IPS DF 4.7 (cell line): ENCODE results near the gene BPHL.
"Not testable (repeated sequence)": the region's sequence is repeated elsewhere in the genome, so short reads cannot be mapped to it uniquely, and the experiment has no call there.

Source experiments
- DNase-seq: peaks from one replicate; pipeline ENCODE4 v3.0.0-alpha.2; 2013; ENCODE audit warnings: low spot score; ENCODE audit errors: extremely low read depth

The BPHL gene

DNA sequence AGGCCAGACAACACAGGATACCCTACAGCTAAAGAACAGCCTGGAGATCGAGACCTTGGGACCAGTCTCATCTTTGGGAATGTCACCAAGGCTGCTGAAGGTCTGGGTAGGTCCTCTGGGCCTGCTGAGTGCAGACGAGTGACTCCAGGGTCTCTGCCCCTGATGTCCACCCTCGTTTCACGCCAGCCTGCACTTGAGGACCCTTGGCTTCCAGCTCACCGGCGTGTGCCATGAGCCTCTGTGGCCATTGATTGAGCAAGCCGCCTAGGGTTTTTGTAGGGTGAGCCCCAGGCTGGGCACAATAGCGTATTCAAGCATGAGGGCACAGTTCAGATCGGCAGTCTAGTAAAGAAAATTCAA, 4.3 kb downstream of the BPHL start:
- no peak for DNase-seq

DNA sequence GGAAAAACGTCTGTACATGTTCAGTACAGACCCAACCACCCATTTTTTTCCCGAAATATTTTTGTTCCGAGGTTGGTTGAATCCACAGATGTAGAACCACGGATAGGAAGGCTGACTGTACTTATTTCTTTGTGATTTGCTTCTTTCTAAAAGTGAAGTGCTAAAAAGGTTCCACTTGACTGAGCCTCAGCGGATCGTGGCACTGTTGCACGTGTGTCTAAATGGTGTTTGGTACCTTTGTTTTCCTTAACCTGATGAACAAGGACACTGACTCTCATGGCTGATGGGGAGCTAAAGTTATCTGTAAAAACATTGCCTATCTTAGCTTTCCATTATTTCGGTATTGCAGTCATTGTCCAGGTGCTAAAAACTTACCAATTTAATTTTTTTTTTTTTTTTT, 6.2 kb downstream of the BPHL start:
- no peak for DNase-seq

DNA sequence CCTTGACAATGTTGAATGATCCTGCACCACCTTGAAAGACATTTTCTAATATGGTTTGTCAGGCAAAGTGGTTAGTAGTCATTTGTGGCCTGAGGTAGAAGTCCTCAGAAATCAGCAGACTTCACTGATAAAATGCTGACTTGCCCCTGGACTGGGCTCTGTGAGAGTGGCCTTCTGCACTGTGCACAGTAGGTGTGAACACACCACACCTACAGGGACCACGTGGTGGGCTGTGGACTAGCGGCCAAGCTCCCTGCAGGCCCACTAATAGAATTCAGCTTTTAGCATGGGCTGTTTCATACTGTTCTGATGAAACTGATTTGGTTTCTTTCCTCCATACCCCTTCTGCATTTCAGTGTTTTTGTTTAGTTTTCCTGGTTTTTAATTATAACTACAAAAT, 7.3 kb downstream of the BPHL start:
- DNase-seq = no peak

DNA sequence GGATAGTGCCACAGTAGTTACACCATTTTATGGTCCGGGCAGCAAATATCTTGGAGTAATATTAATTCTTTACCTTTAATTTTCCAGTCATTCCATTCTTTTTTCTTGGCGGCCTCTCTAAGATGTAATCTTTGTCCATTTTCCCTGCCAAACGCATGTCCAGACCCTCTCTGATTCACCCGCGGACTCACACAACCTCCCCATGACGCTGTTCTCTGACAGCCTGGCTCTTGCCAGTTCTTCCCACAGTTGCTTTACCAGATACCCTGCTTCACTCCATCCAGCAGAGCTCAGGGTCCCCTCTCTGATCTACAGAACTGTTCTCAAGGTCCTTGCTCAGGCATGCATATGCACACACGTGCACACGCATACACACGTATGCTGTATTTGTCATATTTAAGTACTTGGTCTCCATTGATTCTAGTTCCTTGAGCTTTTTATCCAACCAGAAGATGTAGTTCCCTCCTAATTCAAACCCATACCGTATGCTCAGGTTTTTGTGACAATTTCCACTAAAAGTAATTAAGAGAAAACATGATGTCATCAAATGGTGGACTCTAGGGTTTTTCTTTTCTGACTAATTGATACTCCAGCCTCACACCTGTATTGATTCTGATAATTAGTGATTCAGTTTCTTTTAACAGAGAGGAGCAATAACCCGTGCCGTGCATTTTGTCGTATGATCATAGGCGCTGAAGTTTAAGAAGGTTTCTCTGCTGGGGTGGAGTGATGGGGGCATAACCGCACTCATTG, 10.0 kb downstream of the BPHL start:
- no peak for DNase-seq

DNA sequence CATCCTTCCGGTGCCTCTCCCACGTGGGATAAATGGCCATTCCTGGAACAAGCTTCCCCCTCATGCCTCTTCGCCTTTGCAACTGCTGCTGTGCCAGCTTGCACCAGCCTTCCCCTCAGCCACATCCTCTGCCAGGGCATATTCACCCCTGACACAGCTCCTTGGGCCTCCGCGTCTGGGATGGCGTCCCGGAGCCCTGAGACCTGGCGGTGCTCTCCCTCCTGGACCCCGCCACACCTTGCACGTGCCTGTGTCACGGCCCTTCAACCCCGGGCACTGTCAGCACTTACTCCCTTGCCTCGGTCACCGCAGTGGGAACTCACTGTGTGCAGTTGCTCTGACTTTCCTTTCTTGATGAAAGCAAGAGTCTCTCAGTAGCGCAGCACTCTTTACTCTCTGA, 13.2 kb downstream of the BPHL start:
- DNase-seq = no peak

DNA sequence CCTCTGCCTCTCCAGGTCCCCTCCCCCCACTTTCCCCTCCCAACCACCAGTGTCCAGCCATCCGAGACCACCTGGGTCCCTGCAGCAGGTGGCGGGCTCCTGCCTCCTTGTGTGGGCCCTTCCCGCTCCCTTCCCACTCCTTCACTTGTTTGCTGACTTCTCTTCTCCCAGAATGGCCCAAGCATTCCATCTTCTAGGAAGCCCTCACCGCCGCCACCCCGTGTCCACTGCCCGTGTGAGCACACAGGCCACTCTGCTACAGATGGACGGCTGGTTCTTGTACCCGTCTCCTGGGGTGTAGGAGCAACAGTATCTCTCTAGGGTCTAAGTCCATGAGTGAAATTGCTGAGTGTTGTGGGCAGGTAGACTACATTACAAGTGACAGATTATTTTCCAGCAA, 15.0 kb downstream of the BPHL start:
- no peak for DNase-seq

DNA sequence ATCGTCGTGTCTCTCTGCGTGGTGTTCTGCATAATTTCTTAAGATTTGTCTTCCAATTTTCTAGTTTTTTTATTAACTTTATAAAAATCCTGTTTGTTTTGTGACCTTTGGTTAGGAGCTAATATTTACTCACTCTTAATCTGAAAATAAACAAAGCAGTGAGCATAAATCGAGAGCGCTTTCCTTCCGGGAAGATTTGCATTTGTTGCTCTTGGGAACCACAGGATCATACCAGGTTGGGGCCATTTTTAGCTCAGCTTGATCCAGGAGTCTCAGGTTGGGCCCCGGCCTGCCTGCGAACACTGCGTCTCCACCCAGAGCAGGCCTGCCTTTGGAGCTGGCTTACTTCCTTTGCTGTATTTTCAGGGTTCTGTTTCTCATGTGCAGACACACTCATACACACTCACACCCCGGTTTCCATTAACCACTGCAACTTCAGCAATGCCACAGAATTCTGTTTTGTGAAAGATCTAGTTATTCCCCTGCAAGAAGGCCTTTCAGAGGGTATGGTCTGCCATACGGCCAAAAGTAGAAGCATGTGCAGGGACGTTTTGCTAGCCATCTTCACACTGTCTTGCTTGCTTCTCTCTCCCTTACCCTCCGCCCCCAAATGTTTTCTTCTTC, 17.3 kb downstream of the BPHL start:
- DNase-seq = no peak

DNA sequence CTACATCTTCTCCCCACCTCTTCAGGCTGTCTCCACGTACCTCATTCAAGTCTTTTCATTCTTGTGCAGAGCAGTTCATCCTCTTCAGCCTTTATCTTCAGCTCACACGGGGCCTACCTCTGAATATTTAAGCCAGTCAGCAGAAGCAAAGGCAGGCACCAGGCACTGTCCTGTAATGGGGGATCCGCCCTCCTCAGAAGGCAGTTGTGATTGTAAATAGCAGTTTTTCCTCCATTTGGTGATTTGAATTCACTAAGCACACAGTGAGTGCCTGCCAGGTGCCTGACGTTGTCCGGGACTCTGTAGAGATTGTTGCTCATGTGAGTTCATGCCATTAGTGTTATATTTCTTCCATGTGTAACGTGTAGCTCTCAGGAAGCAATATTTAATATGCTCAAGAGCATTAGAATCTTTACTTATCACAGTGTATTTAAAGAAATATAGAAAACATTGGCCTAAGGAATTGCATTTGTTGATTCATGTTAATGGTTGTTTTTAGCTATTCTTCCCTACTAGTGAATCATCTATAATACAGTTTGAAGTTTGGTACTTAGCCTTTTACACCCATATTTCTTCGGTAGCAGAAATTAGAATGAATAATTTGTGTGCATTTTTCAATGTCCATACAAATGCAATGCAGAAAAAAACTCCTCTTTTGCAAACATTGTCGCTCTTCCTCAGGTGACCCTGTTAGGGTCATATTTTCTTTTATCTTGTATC, 17.9 kb downstream of the BPHL start:
- DNase-seq = no peak

DNA sequence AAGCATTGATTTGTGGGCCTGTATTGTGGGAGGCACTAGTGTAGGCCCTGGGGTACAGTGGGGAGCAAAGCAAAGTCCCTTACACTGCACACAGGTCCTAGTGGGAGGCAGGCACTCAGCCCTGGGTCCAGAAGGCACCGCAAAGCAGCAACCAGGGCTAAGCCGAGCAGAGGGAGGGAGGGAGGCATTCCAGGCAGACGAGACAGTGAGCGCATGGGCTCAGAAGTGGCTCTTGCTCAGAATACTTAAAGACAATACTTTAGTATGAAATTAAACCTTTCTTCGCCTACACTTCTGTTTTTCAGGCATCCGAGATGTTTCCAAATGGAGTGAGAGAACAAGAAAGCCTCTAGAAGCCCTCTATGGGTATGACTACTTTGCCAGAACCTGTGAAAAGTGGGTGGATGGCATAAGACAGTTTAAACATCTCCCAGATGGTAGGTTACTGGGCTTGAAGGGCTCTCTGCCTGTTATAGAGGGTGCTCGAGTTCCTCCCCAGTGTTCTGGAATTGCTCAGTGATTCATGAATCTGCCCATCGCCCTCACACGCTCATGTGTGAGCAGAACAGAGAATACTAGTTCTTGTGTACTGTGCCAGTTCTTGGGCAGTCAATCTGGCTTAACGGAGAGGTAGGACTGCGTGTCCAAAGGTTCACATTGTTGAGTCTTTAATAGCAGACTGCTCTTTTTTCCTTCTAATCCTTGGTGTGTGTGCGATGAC, 18.7 kb downstream of the BPHL start:
- DNase-seq = no peak

DNA sequence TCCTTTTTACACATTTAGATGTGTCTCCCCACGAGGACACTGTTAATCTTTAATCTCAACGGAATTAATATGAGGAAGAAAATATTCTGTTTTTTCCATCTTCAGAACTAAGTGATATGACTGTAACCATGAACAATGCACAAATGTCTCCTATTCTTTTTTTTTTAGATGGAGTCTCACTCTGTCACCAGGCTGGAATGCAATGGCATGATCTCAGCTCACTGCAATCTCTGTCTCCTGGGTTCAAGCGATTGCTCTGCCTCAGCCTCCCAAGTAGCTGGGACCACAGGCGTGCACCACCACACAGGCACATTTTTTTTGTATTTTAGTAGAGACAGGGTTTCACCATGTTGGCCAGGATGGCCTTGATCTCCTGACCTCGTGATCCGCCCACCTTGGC, 19.4 kb downstream of the BPHL start:
- not testable (repeated sequence) for DNase-seq

DNA sequence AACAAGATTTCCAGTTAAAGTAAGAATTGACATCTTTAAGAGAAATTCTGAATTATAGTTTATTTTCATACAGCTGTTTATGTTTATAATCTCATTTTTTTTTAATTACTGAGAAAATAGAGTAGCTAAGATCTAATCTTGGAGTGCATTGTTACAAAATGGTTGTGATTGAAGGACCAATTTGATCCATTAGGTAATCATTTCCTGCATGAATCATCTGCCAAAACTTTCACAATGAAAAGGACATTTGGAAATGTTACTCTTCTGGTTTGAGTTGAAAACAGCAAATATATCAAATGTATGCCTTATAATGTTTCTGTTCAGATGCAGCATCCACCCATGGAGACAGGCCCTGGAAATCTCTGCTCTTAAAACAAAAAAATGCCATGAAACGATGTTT, 19.8 kb downstream of the BPHL start:
- DNase-seq = no peak

DNA sequence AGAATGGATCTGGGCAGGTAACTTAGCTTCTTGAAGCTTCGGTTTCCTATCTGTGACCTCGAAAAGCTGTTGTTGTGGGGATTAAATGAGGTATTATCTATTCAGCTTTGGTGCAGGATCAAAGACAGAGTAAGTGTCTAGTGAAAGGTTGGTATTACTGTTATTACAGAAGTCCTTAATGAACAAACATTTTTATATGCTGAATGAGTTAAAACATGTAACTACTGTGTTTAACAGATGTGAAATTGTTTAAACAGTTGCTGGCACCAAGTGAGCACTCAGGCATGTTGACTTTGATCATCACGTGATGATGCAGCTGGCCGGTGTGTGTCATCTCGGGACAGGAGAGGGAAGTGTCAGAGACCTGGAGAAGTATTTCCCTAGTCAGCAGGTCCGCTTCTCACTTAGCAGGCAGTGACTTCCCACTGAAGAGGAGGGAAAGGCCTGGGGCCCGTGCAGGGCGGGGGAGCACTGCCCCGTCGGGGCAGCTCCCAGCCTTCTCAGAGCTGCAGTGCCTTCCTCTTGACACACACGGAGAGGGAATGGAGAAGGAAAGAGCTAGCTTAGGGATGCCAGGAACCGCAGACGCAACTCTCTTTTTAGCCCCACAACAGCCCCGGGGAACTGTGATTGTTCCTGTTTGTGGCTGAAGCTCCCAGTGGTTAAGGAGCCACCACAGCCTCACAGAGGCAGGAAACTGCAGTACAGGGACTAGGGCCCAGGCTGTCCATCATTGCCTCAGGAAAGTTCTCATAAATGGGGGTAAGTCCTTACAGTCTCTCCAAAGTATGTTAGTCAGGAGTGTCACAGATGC, 20.8 kb downstream of the BPHL start:
- DNase-seq = no peak

DNA sequence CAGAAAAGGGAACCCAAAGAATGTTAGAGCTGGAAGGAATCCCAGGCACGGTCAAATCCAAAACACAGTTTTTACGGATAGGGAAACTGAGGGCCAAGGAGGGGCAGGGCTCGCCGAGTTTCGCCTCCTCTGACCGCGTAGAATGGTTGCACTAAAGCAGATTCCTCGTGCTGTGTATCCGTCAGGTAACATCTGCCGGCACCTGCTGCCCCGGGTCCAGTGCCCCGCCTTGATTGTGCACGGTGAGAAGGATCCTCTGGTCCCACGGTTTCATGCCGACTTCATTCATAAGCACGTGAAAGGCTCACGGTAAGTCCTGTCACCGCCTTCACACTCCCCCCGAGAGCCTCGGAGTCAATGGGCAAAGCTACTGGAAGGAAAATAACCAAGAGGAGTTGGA, 21.7 kb downstream of the BPHL start:
- no peak for DNase-seq

DNA sequence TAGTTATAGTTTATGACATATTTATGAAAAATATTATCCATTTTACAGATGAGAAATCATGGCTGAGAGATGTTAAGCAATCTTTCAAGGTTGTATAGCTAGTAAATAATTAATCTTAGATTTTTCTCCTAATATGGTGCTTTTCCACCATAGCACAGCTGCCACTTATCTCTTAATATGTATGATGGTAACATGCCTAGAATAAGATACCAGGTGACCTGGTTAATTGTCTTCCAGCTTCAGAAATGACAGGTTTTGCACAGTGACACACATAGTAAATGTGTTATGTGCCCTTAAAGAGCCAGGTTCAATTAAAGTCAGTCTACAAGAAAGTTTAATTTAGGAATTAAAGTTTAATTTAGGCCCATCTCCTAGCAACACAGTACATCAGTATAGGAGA, 24.0 kb downstream of the BPHL start:
- no peak for DNase-seq

DNA sequence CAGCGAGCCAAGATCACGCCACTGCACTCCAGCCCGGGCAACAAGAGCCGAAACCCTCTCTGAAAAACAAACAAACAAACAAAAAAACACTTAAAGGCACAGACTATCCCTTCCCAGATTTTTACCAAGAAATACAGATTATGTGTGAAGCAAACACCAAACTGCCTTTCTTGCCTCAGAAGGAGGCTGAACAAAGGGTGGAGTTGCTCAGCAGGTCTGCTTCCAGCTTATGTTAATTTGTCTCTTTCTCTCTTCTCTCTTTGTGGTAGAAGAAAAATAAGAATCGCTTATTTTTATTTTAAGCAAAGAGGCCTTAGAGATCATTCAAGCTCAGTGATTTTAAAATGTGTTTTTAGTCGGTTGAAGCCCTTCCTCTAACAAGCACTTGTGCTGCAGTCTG, 24.6 kb downstream of the BPHL start:
- DNase-seq = no peak

DNA sequence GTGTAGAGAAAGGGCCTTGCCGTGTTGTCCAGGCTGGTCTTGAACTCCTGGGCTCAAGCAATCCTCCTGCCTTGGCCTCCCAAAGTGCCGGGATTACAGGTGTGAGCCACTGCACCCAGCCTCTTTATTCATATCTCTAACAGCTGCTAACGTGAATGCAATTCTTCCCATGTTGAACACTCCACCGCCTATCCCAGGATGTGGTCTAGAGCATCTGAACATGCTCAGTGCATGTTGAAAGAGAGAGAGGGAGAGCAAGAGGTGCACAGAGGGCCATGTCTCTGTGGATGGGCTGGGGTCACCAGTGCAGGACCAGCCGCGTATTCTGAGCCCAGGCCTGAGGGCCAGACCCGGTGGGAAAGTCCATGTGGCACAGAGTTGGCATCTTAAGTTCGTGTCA, 26.1 kb downstream of the BPHL start:
- DNase-seq = no peak

DNA sequence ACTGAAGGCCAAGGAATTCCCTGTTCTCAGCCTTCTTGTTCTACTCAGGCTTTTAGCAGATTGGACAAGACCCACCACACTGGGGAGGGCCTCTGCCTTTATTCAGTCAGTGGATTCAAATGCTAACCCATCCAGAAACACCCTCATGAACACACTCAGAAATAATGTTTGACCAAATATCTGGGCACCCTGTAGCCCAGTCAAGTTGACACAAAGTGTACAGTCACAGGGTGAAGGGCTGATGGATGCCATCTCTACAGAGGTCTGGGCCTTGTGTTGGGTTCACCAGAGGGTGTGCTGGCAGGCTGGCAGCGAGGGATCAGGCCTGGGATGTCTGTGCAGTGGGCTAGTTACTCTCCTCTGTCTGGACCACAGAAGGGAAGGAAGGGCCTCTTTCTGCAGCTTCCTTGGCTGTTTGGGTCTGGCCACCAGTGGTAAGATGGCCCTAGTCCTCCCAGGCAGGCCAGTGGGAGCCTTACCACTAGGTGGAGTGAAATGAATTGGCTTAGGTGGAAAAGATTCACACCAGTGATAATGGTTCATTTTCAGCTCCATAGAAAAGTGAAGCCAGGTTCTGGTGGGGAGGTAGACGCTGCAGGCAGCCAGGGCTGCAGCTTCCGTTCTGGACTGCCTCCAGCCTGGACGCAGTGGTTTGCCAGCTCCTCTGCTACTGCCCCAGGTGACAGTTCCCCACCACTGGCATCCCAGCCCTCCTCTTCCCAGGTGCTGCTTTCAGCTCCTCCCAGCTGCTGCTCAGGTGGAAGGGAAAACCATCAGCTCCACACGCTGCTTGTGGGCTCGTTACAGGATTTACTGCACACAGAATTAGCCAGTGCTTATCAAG, 29.6 kb downstream of the BPHL start:
- DNase-seq = no peak

DNA sequence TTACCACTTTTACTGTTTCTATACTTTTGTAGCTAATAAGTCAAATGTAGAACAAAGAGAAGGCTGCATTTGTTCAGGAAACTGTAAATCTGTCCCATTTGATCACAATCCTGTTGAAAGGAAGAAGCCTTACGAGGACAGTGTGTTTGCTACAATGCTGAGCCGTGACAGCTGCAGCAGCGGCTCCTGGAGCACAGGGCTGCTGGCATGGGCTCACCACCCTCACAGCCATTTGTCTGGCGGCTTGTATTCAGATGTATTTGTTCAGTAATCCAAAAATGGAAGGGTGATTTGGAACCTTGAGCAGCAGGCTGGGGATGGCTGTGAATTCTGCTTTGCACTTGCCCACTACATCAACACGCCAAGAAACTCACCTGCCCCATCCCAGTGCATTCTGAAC, 33.2 kb downstream of the BPHL start:
- DNase-seq = no peak

DNA sequence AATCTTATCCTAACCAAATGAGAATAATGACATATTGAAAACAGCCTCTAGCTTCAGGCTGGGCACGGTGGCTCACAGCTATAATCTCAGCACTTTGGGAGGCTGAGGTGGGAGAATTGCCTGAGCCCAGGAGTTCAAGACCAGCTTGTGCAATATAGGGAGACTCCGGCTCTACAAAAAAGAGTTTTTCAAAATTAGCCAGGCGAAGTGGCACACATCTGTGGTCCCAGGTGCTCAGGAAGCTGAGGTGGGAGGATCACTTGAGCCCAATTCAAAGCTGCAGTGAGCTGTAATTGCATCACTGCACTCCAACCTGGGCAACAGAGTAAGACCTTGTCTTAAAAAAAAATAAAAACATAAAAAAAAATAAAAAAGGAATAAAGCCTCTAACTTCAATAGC, 34.2 kb downstream of the BPHL start:
- DNase-seq = no peak

DNA sequence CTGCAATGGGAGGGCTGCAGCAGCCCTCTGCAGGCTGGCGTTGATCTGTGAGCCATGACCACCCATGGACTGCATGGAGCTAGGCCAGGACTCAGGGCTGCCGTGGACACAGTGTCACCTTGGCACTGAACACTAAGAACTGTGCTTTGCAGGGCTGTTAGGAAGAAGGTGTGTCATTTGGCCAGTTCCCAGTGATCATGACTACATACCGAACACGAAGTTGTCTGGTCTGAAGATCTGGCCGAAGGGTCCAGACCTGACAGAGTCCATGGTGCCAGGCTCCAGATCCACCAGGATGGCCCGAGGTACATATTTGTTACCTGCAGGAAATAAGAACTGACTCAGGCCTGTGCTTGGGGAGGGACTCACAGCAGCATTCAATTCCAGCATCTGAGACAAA, 36.9 kb downstream of the BPHL start:
- not testable (repeated sequence) for DNase-seq
